Choroid plexus epithelial cell (primary cell): ENCODE results near the gene AMOT.

Source experiments
- DNase-seq: peaks from one replicate; pipeline ENCODE4 v3.0.0-alpha.2; 2010; ENCODE audit warnings: low read depth
- H3K4me3 ChIP-seq: 2 replicates; pipeline ENCODE4 v1.5.1; 2011; ENCODE audit warnings: low read depth, mild to moderate bottlenecking, control low read depth, low read length, moderate library complexity
- CTCF ChIP-seq: conservative IDR thresholded peaks from 2 replicates; pipeline ENCODE4 v1.5.1; 2011; ENCODE audit warnings: low read depth, mild to moderate bottlenecking, control low read depth, inconsistent platforms, low read length, moderate library complexity

Gene AMOT

GRCh38 chrX:112808007-112808406, 32.6 kb downstream of the AMOT start:
- no peak overlapping the region for H3K4me3 ChIP-seq
- TF ChIP-seq CTCF = no peak
- no peak for DNase-seq

- TF ChIP-seq CTCF = no peak
- no peak overlapping the region for H3K4me3 ChIP-seq
Measured at GRCh38 chrX:112803060-112803459, 37.6 kb downstream of the AMOT start.

GRCh38 chrX:112802541-112802940, 38.1 kb downstream of the AMOT start:
- TF ChIP-seq CTCF = no peak
- H3K4me3 ChIP-seq = no peak overlapping the region
- no peak for DNase-seq

More at GRCh38 chrX:112803060-112803459, 37.6 kb downstream of the AMOT start:
- DNase-seq = no peak

GRCh38 chrX:112800971-112801775, 39.5 kb downstream of the AMOT start:
- DNase-seq = no peak
- no peak overlapping the region for H3K4me3 ChIP-seq
- no peak for TF ChIP-seq CTCF

- TF ChIP-seq CTCF = no peak
- no peak for DNase-seq
- no peak overlapping the region for H3K4me3 ChIP-seq
Measured at GRCh38 chrX:112799425-112799824, 41.2 kb downstream of the AMOT start.

- TF ChIP-seq CTCF = no peak
- H3K4me3 ChIP-seq = no peak overlapping the region
- DNase-seq = no peak
Measured at GRCh38 chrX:112798736-112799135, 41.9 kb downstream of the AMOT start.

- TF ChIP-seq CTCF = no peak
- no peak for DNase-seq
- H3K4me3 ChIP-seq = no peak overlapping the region
Measured at GRCh38 chrX:112789931-112790330, 50.7 kb downstream of the AMOT start.
